HCT116 (cell line): ENCODE data around the gene SLCO4A1. TPM values are rescaled to one million over a fixed set of nuclear protein-coding genes. Genes with fewer than 3 reads are reported as not detected.

Source experiments
- ATAC-seq: fragments of 200-7000 bp; cut with Tn5 transposase; 2 replicates; pipeline ENCODE4 v1.9.1; 2020; ENCODE audit warnings: mild to moderate bottlenecking, moderate library complexity
- BruUV-seq: library from RNA; stranded (reverse); fragments of 400-500 nt; replicated peaks from 2 replicates; lab custom pipeline; 2021; lab: Mats Ljungman, UMichigan
- CTCF ChIA-PET: fragments of 300-600 bp; sonication (Branson Sonifier 250); formaldehyde crosslinking; loops from one replicate; lab custom pipeline; 2021; ENCODE audit warnings: antibody characterized with exemption; lab: Charles Lee
- POLR2A ChIA-PET: fragments of 300-600, 350-600 bp; sonication (Branson Sonifier 250); formaldehyde crosslinking; loops from one replicate; lab custom pipeline; 2021; ENCODE audit warnings: antibody characterized with exemption; lab: Charles Lee
- RAD21 ChIA-PET, 2 experiments: fragments of 300-600 bp; sonication (Branson Sonifier 250); formaldehyde crosslinking; loops; one replicate each; lab custom pipeline; 2023; ENCODE audit warnings: low total read pairs in 2 of 2; ENCODE audit not compliant: uncharacterized antibody in 2 of 2, unreplicated experiment in 2 of 2, low non-redundant PET in 1 of 2; lab: Charles Lee
- DNase-seq: peaks from one replicate; pipeline ENCODE4 v3.0.0-alpha.2; 2010; ENCODE audit warnings: low read depth, low spot score
- H2AFZ ChIP-seq: fragments of 200-600 bp; shearing (Covaris generic), sonication (generic); 2 replicates; pipeline ENCODE4 v1.6.1; 2017; ENCODE audit warnings: low read depth, mixed run types, mixed read lengths, antibody characterized with exemption, low read length; ENCODE audit not compliant: poor library complexity, severe bottlenecking
- H3K27ac ChIP-seq: 2 replicates; pipeline ENCODE4 v1.5.1; 2012; ENCODE audit warnings: low read depth, low read length
- H3K27me3 ChIP-seq: fragments of 200-600 bp; sonication (generic); 2 replicates; pipeline ENCODE4 v1.6.1; 2016; ENCODE audit warnings: mixed run types, low read length, mixed read lengths; ENCODE audit not compliant: insufficient read depth
- H3K36me3 ChIP-seq, 2 experiments: fragments of 200-500 bp in 1 of 2; fragments of 200-600 bp in 1 of 2; sonication (Bioruptor generic) in 1 of 2; sonication (generic) in 1 of 2; 2 replicates each; pipeline versions ENCODE4 v1.5.1 to v1.6.1; 2014 to 2016; ENCODE audit warnings: low read length in 2 of 2, inconsistent platforms in 1 of 2, mixed read lengths in 1 of 2, mixed run types in 1 of 2; ENCODE audit not compliant: insufficient read depth in 2 of 2, control insufficient read depth in 1 of 2
- H3K4me1 ChIP-seq, 2 experiments: fragments of 200-600 bp in 1 of 2; sonication (generic) in 1 of 2; 2 replicates each; pipeline versions ENCODE4 v1.5.1 to v1.6.1; 2012 to 2017; ENCODE audit warnings: low read length in 2 of 2, inconsistent platforms in 1 of 2, mild to moderate bottlenecking in 1 of 2, mixed read lengths in 1 of 2, mixed run types in 1 of 2, moderate library complexity in 1 of 2; ENCODE audit not compliant: insufficient read depth in 2 of 2, control insufficient read depth in 1 of 2
- H3K4me2 ChIP-seq: fragments of 200-600 bp; sonication (generic); 2 replicates; pipeline ENCODE4 v1.6.1; 2017; ENCODE audit warnings: mixed run types, low read length, mixed read lengths
- H3K4me3 ChIP-seq, 2 experiments: fragments of 200-600 bp in 1 of 2; sonication (generic) in 1 of 2; replicated peaks in 1 of 2; 2 replicates each; pipeline ENCODE4 v1.5.1; 2011 to 2016; ENCODE audit warnings: low read length in 2 of 2, control low read depth in 1 of 2, low read depth in 1 of 2, mild to moderate bottlenecking in 1 of 2, mixed read lengths in 1 of 2, mixed run types in 1 of 2
- H3K79me2 ChIP-seq: fragments of 200-600 bp; sonication (generic); 2 replicates; pipeline ENCODE4 v1.6.1; 2017; ENCODE audit warnings: mild to moderate bottlenecking, mixed run types, low read length, moderate library complexity, mixed read lengths; ENCODE audit not compliant: insufficient read depth
- H3K9ac ChIP-seq: fragments of 200-600 bp; sonication (generic); 2 replicates; pipeline ENCODE4 v1.6.1; 2016; ENCODE audit warnings: low read length, mixed read lengths
- H3K9me2 ChIP-seq: fragments of 200-600 bp; sonication (generic), shearing (Covaris generic); 2 replicates; pipeline ENCODE4 v1.6.1; 2017; ENCODE audit warnings: mixed run types, mild to moderate bottlenecking, moderate library complexity; ENCODE audit not compliant: insufficient read depth
- H3K9me3 ChIP-seq, 2 experiments: fragments of 200-500 bp in 1 of 2; fragments of 200-600 bp in 1 of 2; sonication (Bioruptor generic) in 1 of 2; sonication (generic) in 1 of 2; 2 replicates each; pipeline ENCODE4 v1.6.1; 2014 to 2017; ENCODE audit warnings: low read length in 2 of 2, mixed read lengths in 2 of 2, inconsistent platforms in 1 of 2, low read depth in 1 of 2, mild to moderate bottlenecking in 1 of 2, mixed run types in 1 of 2, moderate library complexity in 1 of 2; ENCODE audit not compliant: control insufficient read depth in 1 of 2, insufficient read depth in 1 of 2
- H4K20me1 ChIP-seq: fragments of 200-600 bp; sonication (generic), shearing (Covaris generic); 2 replicates; pipeline ENCODE4 v1.6.1; 2017; ENCODE audit warnings: mixed run types, mild to moderate bottlenecking, moderate library complexity; ENCODE audit not compliant: insufficient read depth
- CEBPB ChIP-seq: IDR thresholded peaks from 2 replicates; pipeline ENCODE4 v1.6.1; 2012; ENCODE audit warnings: low read depth
- EZH2phosphoT487 ChIP-seq: fragments of 200-600 bp; IDR thresholded peaks from 2 replicates; pipeline ENCODE4 v1.6.1; 2018; ENCODE audit warnings: antibody characterized with exemption, borderline replicate concordance
- MAX ChIP-seq: IDR thresholded peaks from 2 replicates; pipeline ENCODE4 v1.6.1; 2012
- POLR2AphosphoS5 ChIP-seq: IDR thresholded peaks from 2 replicates; pipeline ENCODE4 v1.6.1; 2011; ENCODE audit warnings: mild to moderate bottlenecking, low read depth, low read length, moderate library complexity
- RAD21 ChIP-seq: IDR thresholded peaks from 2 replicates; pipeline ENCODE4 v1.6.1; 2012; ENCODE audit warnings: low read depth, mild to moderate bottlenecking
- SIN3A ChIP-seq: IDR thresholded peaks from 2 replicates; pipeline ENCODE4 v1.6.1; 2012; ENCODE audit warnings: low read depth
- SRF ChIP-seq: IDR thresholded peaks from 2 replicates; pipeline ENCODE4 v1.6.1; 2012; ENCODE audit warnings: low read depth
- TCF7L2 ChIP-seq: IDR thresholded peaks from 2 replicates; pipeline ENCODE4 v1.7.0; 2011; ENCODE audit warnings: borderline replicate concordance, inconsistent platforms; ENCODE audit not compliant: insufficient read depth, insufficient read length; ENCODE audit errors: extremely low read depth
- intact Hi-C: fragments of 100-400 bp; cut with micrococcal nuclease; formaldehyde crosslinking; loops from 2 replicates; pipeline ENCODE4 v1.10.0; 2022
- total RNA-seq: library from RNA; stranded (reverse); gene quantifications from one replicate; pipeline ENCODE4 v1.2.1, GENCODE V29; 2021; ENCODE audit not compliant: unreplicated experiment
- TF ChIP-seq, protein P1 (sequence below): IDR thresholded peaks from 2 replicates; pipeline ENCODE4 v1.6.1; 2012

The SLCO4A1 gene
- total RNA-seq, 1 experiment from 2014 or later = 107 TPM

GRCh38 chr20:62647521-62648317 lies 5.4 kb downstream of the SLCO4A1 start:
- peaks cover 34% of the 10 kb centered on the region; the same call in 1 of the 2 replicates for H4K20me1 ChIP-seq
- POLR2A ChIA-PET = no interaction called here
- H3K9me3 ChIP-seq = no peaks in the 10 kb centered on the region
- DNase-seq (no peak), ATAC-seq (no peak)
- TF ChIP-seq MAX (no peak), EZH2phosphoT487 (no peak)
- peaks cover 99% of the 10 kb centered on the region for H3K79me2 ChIP-seq
- H3K4me3 ChIP-seq = no peak overlapping the region
- H3K9ac ChIP-seq = no peak overlapping the region
- no peak overlapping the region for H3K4me2 ChIP-seq
- RAD21 ChIA-PET = no interaction called here
- no peak overlapping the region for H2AFZ ChIP-seq
- CTCF ChIA-PET = no interaction called here
- H3K4me1 ChIP-seq = peaks cover 59 to 83% of the 10 kb centered on the region in 2 experiments
- no TSS peak for BruUV-seq
- peaks cover 6 to 60% of the 10 kb centered on the region in 2 experiments; a peak in 3 of 4 replicates for H3K36me3 ChIP-seq
- H3K27me3 ChIP-seq = no peaks in the 10 kb centered on the region
- intact Hi-C loops = no loop called here
- H3K27ac ChIP-seq = peak overlapping the region; percentile 90; the same call in 1 of the 2 replicates
- no peaks in the 10 kb centered on the region for H3K9me2 ChIP-seq

DNA sequence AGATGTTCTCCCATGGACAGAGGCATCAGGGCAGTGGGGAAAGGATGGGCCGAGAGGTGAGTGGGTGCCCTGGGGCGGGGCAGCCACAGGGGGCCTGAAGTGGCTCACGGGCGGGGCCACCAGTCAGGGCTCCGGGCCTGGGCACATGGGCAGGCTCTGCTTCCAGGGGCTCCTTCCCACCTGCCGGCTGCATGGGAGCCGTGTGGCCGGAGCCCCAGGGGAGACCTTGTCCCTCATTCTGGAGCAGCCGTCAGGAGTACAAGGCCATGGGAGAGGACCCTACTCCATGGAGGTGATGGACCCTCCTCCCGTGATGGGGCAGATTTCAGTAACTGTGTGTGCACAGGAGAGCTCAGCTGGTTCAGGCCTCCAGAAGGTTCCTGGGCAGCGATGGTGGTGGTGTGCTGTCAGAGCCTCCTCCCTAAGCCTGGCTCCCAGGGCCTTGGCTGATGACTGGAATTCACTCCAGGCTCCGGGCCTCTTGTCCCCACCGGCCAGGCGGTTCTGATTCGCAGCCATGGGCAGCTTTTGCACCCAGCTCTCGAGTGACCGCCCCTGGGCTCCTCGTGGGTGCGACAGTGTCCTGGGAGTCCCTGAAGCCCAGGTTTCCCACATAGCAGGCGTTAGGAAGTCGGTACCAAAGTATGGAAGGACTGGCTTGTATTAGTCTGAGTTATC lies 6.2 kb downstream of the SLCO4A1 start:
- Histone ChIP-seq H3K79me2 (peaks cover 99% of the 10 kb centered on the region), H3K9ac (no peak overlapping the region), H3K4me3 (no peak overlapping the region), H2AFZ (no peak overlapping the region), H3K27ac (peak overlapping the region; percentile 90; the same call in 1 of the 2 replicates), H3K36me3 (peaks cover 12 to 63% of the 10 kb centered on the region in 2 experiments), H4K20me1 (peaks cover 34% of the 10 kb centered on the region; the same call in 1 of the 2 replicates), H3K4me1 (peaks cover 65 to 80% of the 10 kb centered on the region in 2 experiments), H3K9me2 (no peaks in the 10 kb centered on the region), H3K4me2 (no peak overlapping the region), H3K9me3 (no peaks in the 10 kb centered on the region), H3K27me3 (no peaks in the 10 kb centered on the region)
- RAD21 ChIA-PET = no interaction called here
- intact Hi-C loops = no loop called here
- ATAC-seq (no peak), DNase-seq (no peak)
- TF ChIP-seq SRF = no peak
- no peak for TF ChIP-seq RAD21
- no peak for TF ChIP-seq SIN3A
- no peak for TF ChIP-seq POLR2AphosphoS5
- no peak for TF ChIP-seq TCF7L2
- TF ChIP-seq, protein P1, sequence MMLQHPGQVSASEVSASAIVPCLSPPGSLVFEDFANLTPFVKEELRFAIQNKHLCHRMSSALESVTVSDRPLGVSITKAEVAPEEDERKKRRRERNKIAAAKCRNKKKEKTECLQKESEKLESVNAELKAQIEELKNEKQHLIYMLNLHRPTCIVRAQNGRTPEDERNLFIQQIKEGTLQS = no peak
- no peak for TF ChIP-seq CEBPB
- no TSS peak for BruUV-seq
- POLR2A ChIA-PET = no interaction called here
- CTCF ChIA-PET = no interaction called here
